ENCODE results near the gene S100A4.
"Not testable (repeated sequence)": the region's sequence is repeated elsewhere in the genome, so short reads cannot be mapped to it uniquely, and the experiment has no call there.

S100A4 gene

GRCh38 chr1:153577138-153577537 lies 31.5 kb upstream of the S100A4 start:
- DNase-seq (ENCODE audit: low spot score in 2 of 2), result no peak
- Mint-ChIP-seq H3K4me3 (no peak overlapping the region), H3K27me3 (peaks cover 35% of the 10 kb centered on the region), H3K4me1 (no peaks in the 10 kb centered on the region), H3K27ac (ENCODE audit: low read depth) (no peak overlapping the region), H3K9me3 (no peaks in the 10 kb centered on the region), H3K36me3 (ENCODE audit: insufficient read depth) (no peaks in the 10 kb centered on the region)
- ATAC-seq (replicated peaks; ENCODE audit: extremely low read depth, poor library complexity, severe bottlenecking), result no peak

- H3K27ac Mint-ChIP-seq (ENCODE audit: low read depth); H3K4me3 Mint-ChIP-seq; DNase-seq (ENCODE audit: low spot score in 2 of 2); H3K9me3 Mint-ChIP-seq; ATAC-seq (replicated peaks; ENCODE audit: extremely low read depth, poor library complexity, severe bottlenecking); H3K36me3 Mint-ChIP-seq (ENCODE audit: insufficient read depth); H3K4me1 Mint-ChIP-seq: not testable (repeated sequence)
- peaks cover 45% of the 10 kb centered on the region for H3K27me3 Mint-ChIP-seq
Measured at GRCh38 chr1:153575497-153575896, 29.9 kb upstream of the S100A4 start.

DNA sequence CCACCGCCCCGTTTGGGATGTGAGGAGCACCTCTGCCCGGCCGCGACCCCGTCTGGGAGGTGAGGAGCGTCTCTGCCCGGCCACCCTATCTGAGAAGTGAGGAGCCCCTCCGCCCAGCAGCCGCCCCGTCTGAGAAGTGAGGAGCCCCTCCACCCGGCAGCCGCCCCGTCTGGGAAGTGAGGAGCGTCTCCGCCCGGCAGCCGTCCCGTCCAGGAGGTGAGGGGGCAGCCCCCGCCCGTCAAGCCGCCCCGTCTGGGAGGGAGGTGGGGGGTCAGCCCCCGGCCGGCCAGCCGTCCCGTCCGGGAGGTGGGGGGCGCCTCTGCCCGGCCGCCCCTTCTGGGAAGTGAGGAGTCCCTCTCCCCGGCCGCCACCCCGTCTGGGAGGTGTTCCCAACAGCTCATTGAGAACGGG lies 29.5 kb upstream of the S100A4 start:
- H3K27me3 Mint-ChIP-seq, result peaks cover 49% of the 10 kb centered on the region
- H3K4me3 Mint-ChIP-seq; H3K4me1 Mint-ChIP-seq; H3K9me3 Mint-ChIP-seq; H3K27ac Mint-ChIP-seq (ENCODE audit: low read depth); H3K36me3 Mint-ChIP-seq (ENCODE audit: insufficient read depth); ATAC-seq (replicated peaks; ENCODE audit: extremely low read depth, poor library complexity, severe bottlenecking); DNase-seq (ENCODE audit: low spot score in 2 of 2): not testable (repeated sequence)

DNA sequence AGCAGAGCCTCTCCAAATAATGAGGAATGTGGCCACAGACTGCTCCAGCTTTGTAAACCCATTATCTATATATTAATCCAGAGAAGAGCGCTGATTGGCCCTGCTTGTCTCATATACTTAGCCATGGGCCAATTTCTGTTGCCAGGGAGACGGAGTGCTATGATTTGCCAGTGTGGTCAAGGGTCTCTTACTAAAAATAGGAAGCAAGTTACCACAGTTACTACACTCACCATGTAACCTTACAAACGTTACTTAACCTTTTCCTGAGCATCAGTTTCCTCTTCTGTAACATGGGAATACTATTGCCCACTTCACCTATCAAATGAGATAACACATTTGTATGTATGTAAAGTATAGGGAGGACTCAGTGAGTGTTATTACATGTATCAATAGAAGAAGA lies 27.7 kb upstream of the S100A4 start:
- H3K36me3 Mint-ChIP-seq (ENCODE audit: insufficient read depth), result peaks cover 2% of the 10 kb centered on the region
- H3K27ac Mint-ChIP-seq (ENCODE audit: low read depth), result no peak overlapping the region

GRCh38 chr1:153572569-153573015 lies 27.0 kb upstream of the S100A4 start:
- Mint-ChIP-seq H3K27ac (ENCODE audit: low read depth) (no peak overlapping the region), H3K4me1 (peaks cover 12% of the 10 kb centered on the region), H3K27me3 (peaks cover 32% of the 10 kb centered on the region), H3K36me3 (ENCODE audit: insufficient read depth) (peaks cover 2% of the 10 kb centered on the region), H3K9me3 (no peaks in the 10 kb centered on the region), H3K4me3 (no peak overlapping the region)
- ATAC-seq (replicated peaks; ENCODE audit: extremely low read depth, poor library complexity, severe bottlenecking) (peak; percentile 77), DNase-seq (ENCODE audit: low spot score in 2 of 2) (no peak)

More for the DNA sequence above, 27.7 kb upstream of the S100A4 start:
- ATAC-seq (replicated peaks; ENCODE audit: extremely low read depth, poor library complexity, severe bottlenecking) (no peak), DNase-seq (ENCODE audit: low spot score in 2 of 2) (no peak)
- H3K4me3 Mint-ChIP-seq, result no peak overlapping the region
- H3K27me3 Mint-ChIP-seq, result peaks cover 40% of the 10 kb centered on the region
- peaks cover 6% of the 10 kb centered on the region for H3K4me1 Mint-ChIP-seq
- no peaks in the 10 kb centered on the region for H3K9me3 Mint-ChIP-seq

DNA sequence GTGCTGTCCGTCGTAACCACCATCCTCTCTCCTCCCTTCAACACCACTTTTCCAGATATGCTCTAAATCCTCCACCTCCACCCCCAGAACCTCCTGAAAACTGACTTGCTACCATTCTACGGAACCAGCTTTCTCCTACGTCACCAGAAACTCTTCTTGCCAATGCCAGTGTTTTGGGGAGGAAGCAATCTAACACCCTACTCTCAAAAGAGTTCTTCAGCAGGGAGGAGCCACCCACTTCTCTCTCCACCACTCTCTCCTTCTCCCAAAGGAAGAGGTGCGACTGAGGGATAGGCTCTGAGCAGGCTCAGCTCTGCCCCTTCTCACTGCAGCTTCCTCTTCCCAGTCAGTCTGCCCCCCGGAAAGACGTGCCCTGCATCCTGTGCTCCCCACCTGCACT lies 26.1 kb upstream of the S100A4 start:
- DNase-seq (ENCODE audit: low spot score in 2 of 2) (no peak), ATAC-seq (replicated peaks; ENCODE audit: extremely low read depth, poor library complexity, severe bottlenecking) (no peak)
- Mint-ChIP-seq H3K36me3 (ENCODE audit: insufficient read depth) (peaks cover 2% of the 10 kb centered on the region), H3K27ac (ENCODE audit: low read depth) (no peak overlapping the region), H3K9me3 (no peaks in the 10 kb centered on the region), H3K4me1 (peaks cover 17% of the 10 kb centered on the region), H3K4me3 (no peak overlapping the region), H3K27me3 (peaks cover 23% of the 10 kb centered on the region)

GRCh38 chr1:153570874-153571273 lies 25.3 kb upstream of the S100A4 start:
- DNase-seq (ENCODE audit: low spot score in 2 of 2), result no peak
- peaks cover 3% of the 10 kb centered on the region for H3K36me3 Mint-ChIP-seq (ENCODE audit: insufficient read depth)
- no peak for ATAC-seq (replicated peaks; ENCODE audit: extremely low read depth, poor library complexity, severe bottlenecking)
- no peaks in the 10 kb centered on the region for H3K9me3 Mint-ChIP-seq
- peaks cover 24% of the 10 kb centered on the region for H3K4me1 Mint-ChIP-seq
- peaks cover 20% of the 10 kb centered on the region for H3K27me3 Mint-ChIP-seq
- H3K4me3 Mint-ChIP-seq, result no peak overlapping the region
- no peak overlapping the region for H3K27ac Mint-ChIP-seq (ENCODE audit: low read depth)

GRCh38 chr1:153569465-153569864 lies 23.9 kb upstream of the S100A4 start:
- DNase-seq (ENCODE audit: low spot score in 2 of 2) (no peak), ATAC-seq (replicated peaks; ENCODE audit: extremely low read depth, poor library complexity, severe bottlenecking) (no peak)
- peaks cover 20% of the 10 kb centered on the region for H3K27me3 Mint-ChIP-seq
- H3K36me3 Mint-ChIP-seq (ENCODE audit: insufficient read depth), result peaks cover 3% of the 10 kb centered on the region
- no peak overlapping the region for H3K4me3 Mint-ChIP-seq
- peaks cover 28% of the 10 kb centered on the region for H3K4me1 Mint-ChIP-seq
- no peak overlapping the region for H3K27ac Mint-ChIP-seq (ENCODE audit: low read depth)
- no peaks in the 10 kb centered on the region for H3K9me3 Mint-ChIP-seq

- Mint-ChIP-seq H3K27me3 (peaks cover 20% of the 10 kb centered on the region), H3K4me3 (peak overlapping the region; percentile 57), H3K4me1 (peaks cover 28% of the 10 kb centered on the region), H3K36me3 (ENCODE audit: insufficient read depth) (peaks cover 3% of the 10 kb centered on the region), H3K27ac (ENCODE audit: low read depth) (peak overlapping the region; percentile 64), H3K9me3 (no peaks in the 10 kb centered on the region)
- peak; percentile 63 to 71 for DNase-seq (ENCODE audit: low spot score in 2 of 2)
- no peak for ATAC-seq (replicated peaks; ENCODE audit: extremely low read depth, poor library complexity, severe bottlenecking)
Measured at GRCh38 chr1:153568367-153569099, 22.9 kb upstream of the S100A4 start.

DNA sequence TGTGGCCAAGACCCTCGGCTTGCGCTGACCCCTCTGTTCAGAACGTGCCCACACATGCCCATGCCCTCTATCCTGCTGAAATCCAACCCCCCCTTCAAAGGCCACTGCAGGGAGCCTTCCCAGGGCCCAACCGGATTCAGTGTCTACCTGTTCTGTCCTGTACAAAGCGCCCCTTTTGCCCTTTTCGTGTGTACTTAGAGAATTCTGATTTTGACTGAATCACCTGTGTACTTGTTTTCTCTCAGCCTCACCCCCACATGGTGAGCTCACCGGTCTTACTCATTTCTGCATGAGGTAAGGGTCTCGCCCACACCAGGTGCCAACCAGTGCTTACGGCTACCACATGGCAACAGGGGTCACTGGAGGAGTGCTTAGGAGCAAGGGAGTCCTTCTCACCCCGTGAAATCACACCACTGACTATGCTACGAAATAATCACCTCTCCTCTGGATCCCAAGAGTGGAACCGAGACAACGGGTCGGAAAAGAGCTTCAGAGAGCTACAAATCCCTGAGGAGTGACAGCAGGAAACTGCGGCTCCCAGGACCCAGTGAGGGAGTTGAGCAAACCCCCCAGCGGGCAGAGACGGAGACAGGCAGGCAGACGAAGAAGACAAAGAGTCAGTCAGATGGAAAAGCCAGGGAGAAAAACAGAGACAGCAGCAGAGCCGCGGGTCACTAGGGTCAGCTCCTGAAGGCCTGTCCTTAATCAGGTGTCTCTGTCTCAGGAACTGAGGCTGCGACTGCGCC lies 22.2 kb upstream of the S100A4 start:
- Mint-ChIP-seq H3K9me3 (no peaks in the 10 kb centered on the region), H3K4me1 (peaks cover 28% of the 10 kb centered on the region), H3K36me3 (ENCODE audit: insufficient read depth) (peaks cover 3% of the 10 kb centered on the region), H3K27me3 (peaks cover 20% of the 10 kb centered on the region), H3K27ac (ENCODE audit: low read depth) (no peak overlapping the region), H3K4me3 (no peak overlapping the region)
- DNase-seq (ENCODE audit: low spot score in 2 of 2) (no peak), ATAC-seq (replicated peaks; ENCODE audit: extremely low read depth, poor library complexity, severe bottlenecking) (no peak)

DNA sequence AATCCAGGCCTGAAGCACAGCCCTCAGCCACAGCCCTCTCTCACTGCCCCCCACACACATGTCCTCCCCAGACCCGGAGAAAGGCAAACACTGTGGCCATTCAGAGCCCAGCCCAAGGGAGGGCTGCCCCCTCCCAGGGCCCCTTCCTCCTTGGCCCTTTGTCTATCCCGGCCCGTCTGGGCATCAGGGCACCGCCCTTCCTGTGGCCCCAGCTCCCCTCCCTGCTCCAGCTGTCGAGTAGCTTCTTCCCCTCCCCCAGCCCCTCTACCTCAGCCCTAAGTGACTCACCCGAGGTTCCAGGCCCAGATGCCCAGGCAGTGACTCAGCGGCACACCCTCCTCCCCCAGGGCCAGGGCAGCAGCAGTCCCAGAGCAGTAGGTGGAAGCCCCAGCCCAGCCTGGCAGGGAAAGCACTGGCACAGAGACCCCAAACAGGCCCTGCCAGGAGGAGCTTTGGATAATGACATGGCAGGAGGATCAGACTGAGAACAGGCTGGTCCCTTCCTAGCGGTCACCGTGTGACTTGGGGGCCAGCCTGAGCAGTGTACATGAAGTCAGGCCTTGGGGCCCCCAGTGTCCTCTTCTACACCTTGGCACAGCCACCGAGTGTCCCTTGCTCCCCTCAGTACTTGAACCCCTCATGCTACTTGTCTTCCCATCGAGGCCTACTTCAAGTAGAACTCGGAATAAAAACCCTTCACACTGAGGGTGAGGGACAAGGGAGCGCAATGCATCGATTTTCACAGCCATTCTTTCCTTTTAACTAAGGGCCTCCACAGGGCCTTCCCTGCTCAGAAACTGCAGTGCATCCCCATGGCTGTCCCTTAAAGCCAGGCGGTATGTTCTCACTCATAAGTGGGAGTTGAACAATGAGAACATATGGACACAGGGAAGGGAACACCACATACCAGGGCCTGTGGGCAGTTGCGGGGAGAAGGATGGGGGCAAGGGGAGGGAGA lies 21.1 kb upstream of the S100A4 start:
- peak overlapping the region; percentile 89 for H3K27ac Mint-ChIP-seq (ENCODE audit: low read depth)
- ATAC-seq (replicated peaks; ENCODE audit: extremely low read depth, poor library complexity, severe bottlenecking) (peak; percentile 90), DNase-seq (ENCODE audit: low spot score in 2 of 2) (peak; percentile 29 to 32)
- H3K4me3 Mint-ChIP-seq, result peak overlapping the region; percentile 50
- peaks cover 16% of the 10 kb centered on the region for H3K27me3 Mint-ChIP-seq
- peaks cover 28% of the 10 kb centered on the region for H3K4me1 Mint-ChIP-seq
- peaks cover 3% of the 10 kb centered on the region for H3K36me3 Mint-ChIP-seq (ENCODE audit: insufficient read depth)
- no peaks in the 10 kb centered on the region for H3K9me3 Mint-ChIP-seq

All from central memory CD8-positive, alpha-beta T cell (primary cell).